NCI-H82 treated with DMSO at 0.1 percent for 48 hours (cell line): ENCODE results near the gene BTF3L4.
"Not testable (repeated sequence)": the region's sequence is repeated elsewhere in the genome, so short reads cannot be mapped to it uniquely, and the experiment has no call there.

Source experiments
- DNase-seq: peaks from one replicate; lab custom pipeline; 2025; ENCODE audit not compliant: unreplicated experiment; lab: John Stamatoyannopoulos, UW

BTF3L4 gene

GRCh38 chr1:52055066-52055865 is 829 bp upstream of the BTF3L4 start, which contains the start of gene TXNDC12:
Gene TXNDC12 (minus strand): TSS chr1:52055191. CDS start chr1:52055096, 95 bp downstream.
- peak; percentile 89 for DNase-seq

- DNase-seq, result no peak
These were observed 281 bp upstream of the BTF3L4 start for GRCh38 chr1:52055866-52056162.

DNA sequence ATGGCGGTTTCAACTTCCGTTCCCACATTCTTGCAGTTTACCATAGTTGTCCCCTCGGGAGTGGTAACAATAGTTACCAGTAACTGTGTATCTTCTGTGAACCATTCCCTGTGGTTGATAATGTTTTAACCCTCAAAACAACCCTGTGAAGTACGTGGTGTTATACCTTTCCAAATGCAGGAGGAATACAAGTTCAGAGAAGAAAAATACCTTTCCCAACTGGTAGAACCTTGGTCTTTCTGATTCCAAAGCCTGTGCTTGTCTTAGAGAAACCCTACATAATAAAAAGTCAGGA is 789 bp downstream of the BTF3L4 start:
- no peak for DNase-seq

DNA sequence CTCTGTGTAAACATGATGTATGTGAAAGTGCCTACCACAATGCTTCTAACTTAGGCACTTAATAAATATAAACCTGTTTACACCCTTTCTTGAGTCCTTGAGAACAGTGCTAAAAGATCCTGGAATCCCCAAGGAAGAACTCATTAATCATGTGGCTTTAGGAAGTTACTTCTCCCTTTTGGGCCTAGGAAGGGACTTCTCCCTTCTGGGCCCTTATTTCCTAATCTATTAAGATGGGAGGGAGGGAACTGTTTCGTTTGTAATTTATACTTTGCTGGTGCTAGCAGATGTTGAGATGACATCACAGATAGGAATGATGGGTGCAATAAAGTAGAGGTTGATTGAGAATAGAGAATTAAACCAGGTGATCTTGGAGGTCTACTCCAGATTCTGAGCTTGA is 1.2 kb downstream of the BTF3L4 start:
- no peak for DNase-seq

DNA sequence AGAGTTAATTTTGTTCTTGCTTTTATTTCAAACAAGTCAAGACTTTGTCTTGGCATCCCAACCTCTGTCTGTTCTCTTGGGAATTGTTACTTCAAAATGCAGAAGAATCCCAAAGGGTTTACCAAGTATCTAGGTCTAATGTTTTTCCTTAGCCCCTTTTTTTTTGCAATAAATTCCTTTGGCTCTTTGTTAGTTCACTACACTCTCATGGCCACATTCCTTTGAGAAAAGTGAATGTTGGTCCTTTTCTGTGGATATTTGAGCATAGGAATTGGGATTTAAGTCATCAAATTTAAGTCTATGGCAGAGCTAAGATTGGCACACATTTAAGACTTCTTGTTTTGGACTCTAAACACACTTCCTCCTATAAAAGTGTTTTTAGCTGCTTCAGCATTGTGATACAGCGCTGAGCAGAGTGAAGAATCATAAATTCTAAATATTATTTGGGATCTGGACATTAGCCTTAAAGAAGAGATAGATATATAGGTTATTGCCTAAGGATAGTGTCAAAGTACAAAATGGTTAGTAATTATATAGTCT is 1.9 kb downstream of the BTF3L4 start:
- DNase-seq, result no peak

DNA sequence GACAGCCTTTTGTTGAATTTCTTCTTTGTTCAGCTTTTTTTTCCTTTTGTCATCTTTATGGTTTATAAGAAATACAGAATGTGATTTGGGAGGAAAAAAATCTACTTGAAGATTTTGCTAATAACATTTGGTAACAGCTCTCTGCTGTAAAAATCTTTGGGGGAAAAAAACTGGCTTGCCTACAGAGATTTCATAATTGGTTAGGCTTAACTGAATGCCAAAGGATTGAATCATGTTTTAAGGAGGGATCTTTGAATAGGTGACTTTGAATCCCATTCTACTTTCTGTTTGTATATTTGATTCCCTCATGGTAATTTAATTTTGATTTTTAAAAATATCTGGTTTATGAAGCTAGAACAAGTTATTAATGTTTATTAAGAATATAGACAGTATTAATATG is 3.2 kb downstream of the BTF3L4 start:
- DNase-seq, result no peak

DNA sequence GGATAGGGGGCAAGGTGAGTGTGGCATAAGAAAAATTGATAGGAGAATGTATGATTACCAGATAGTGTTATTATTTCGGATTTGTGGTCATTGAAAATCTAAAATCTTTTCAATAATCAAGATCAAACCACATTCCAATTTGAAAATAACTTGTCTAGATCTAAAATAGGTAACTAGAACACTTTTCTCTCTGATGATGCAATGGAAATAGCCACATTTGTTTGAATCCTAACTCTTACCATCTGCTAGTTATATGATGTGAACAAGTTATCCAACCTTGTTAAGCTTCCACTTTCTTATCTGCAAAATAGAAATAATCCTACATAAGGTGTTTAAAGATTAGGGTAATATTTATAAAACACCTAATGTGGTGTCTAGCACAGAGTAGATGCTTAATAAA is 3.8 kb downstream of the BTF3L4 start:
- DNase-seq, result no peak

- no peak for DNase-seq
These were observed 4.7 kb downstream of the BTF3L4 start for GRCh38 chr1:52060822-52061221.

DNA sequence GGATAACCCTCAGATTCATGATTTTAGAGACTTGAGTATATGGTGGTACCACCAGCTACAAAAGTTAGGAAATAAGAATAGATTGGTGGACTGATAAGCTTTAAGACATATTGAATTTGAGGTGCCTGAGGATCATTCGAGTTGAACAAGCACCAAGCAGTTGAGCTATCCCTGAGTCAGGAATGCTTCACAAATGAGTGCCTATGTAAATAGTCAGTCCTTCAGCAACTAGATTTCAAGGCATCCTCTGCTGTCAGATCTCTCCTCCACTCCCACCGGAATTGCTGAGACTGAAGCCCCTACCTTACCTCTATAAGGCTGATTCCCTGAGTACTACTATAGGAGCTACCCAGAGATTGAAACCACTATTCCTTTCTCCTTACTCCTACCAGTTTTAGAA is 7.1 kb downstream of the BTF3L4 start:
- no peak for DNase-seq

DNA sequence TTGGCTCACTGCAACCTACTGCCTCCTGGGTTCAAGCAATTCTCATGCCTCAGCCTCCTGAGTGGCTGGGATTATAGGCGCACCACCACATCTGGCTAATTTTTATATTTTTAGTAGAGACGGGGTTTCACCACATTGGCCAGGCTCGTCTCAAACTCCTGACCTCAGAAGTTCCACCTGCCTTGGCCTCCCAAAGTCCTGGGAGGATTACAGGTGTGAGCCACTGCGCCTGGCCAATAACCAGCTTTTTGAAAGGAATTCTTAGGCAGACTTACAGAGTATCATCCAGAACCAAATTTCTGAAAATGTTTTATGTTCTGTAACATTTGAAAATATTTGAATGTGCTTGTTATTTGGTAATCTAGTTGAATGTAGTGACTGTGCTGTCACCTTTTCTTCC is 14.6 kb downstream of the BTF3L4 start:
- DNase-seq, result no peak

GRCh38 chr1:52072291-52072690 is 16.2 kb downstream of the BTF3L4 start:
- DNase-seq, result no peak

DNA sequence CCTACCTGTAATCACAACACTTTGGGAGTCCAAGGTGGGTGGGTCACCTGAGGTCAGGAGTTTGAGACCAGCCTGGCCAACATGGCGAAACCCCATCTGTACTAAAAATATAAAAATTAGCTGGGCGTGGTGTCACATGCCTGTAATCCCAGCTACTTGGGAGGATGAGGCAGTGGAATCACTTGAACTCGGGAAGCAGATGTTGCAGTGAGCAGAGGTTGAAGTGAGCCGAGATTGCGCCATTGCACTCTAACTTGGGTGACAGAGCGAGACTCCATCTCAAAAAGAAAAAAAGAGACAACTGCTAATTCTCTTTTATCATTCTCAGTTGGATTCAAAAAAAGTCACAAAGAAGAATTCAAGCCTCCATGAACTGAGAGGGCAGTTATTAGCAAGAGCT is 21.2 kb downstream of the BTF3L4 start:
- DNase-seq, result not testable (repeated sequence)

DNA sequence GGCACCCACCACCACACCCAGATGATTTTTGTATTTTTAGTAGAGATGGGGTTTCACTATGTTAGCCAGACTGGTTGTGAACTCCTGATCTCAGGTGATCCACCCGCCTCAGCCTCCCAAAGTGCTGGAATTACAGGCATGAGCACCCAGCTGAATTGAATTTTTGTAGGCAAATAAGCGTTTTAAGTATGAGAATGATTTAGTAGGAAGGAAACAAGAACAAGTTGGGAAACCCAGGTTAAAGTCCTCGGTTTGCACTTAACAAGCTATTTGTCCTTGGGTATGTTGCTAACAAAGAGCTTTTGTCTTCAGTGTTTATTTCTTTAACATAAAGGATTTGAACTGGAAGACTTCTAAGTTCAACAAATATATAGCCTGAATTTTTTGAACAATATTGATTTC is 23.9 kb downstream of the BTF3L4 start:
- DNase-seq, result no peak

- DNase-seq, result not testable (repeated sequence)
These were observed 31.8 kb downstream of the BTF3L4 start for GRCh38 chr1:52087892-52088291.

DNA sequence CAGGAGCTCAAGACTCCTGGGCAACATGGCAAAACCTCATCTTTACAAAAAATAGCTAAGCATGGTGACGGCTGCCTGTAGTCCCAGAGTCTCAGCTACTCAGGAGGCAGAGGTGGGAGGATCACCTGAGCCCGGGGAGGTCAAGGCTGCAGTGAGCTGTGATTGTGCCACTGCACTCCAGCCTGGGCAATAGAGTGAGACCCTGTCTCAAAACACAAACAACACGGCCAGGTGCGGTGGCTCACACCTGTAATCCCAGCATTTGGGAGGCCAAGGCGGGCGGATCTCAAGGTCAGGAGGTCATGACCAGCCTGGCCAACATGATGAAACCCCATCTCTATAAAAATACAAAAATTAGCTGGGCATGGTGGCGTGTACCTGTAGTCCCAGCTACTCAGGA is 38.2 kb downstream of the BTF3L4 start:
- not testable (repeated sequence) for DNase-seq

GRCh38 chr1:52096216-52096615 is 40.1 kb downstream of the BTF3L4 start:
- no peak for DNase-seq

DNA sequence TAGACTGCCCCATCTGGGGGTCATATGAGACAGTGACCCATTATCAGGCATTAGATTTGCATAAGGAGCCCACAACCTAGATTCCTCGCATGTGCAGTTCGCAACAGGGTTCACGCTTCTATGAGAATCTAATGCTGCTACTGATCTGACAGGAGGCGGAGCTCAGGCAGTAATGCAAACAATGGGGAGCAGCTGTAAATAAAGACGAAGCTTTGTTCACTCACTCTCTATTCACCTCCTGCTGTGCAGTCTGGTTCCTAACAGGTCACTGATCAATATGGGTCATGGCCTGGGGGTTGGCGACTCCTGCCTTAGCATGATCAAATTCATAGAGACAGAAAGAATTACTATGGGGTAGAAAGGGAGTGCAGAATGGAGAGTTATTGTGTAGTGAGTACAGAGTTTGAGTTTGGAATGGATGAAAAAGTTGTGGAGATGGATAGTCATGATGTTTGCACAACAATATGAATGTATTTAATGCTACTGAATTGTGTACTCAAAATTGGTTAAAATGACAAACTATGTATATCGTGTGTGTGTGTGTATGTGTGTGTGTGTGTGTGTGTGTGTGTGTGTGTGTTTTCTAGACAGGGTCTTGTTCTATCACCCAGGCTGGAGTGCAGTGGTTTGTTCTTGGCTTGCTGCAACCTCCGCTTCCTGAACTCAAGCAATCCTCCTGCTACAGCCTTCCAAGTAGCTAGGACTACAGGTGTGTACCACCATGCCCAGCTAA is 42.2 kb downstream of the BTF3L4 start:
- DNase-seq, result no peak

DNA sequence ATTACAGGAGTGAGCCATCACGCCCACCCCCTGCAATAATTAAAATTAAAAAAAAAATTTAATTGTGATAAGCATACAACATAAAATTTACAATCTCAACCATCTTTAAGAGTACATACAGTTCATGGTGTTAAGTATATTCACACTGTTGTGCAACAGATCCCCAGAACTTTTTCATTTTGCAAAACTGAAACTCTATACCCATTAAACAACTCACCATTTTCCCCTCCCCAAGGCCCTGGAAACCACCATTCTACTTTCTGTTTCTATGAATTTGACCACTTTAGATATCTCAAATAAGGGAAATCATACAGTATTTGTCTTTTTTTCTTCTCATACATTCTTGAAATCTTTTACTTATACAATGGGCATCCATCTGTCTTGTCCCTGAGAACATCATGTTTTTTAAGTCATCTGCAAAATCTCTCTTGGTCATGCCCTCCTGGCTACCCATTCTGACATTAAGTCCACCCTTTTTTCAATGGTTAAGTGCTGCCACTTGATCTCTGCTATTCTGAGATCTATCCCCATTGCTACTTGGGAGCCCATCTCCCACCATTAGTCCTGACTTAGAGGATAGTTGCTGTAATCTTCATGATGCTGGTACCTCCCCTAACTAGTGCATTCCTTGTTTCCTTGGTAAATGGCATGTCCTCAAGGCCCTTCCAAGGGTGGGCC is 46.4 kb downstream of the BTF3L4 start:
- no peak for DNase-seq

- DNase-seq, result no peak
These were observed 55.4 kb downstream of the BTF3L4 start for GRCh38 chr1:52111492-52111891.

DNA sequence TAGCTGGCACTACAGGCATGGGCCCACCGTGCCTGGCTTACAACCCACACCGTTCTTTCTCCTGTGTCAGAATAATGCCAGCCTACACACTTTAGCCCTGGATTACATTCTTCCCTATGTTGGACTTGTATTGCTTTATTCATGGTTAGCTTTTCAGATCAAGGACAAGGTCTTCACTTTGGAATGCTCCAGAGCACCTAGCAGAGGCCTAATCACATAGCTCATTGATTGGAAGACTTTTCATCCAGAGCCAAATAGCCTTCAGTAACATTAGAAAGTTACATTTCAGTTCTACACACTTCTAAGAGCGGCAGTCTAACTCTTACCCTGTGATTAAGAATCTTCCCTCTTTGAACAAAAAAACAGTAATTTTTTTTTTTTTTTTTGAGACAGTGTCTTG is 56.4 kb downstream of the BTF3L4 start:
- no peak for DNase-seq

GRCh38 chr1:52119301-52120079 is 63.4 kb downstream of the BTF3L4 start:
- DNase-seq, result no peak
